ENCODE data around the gene PTPRS.
"Not testable (repeated sequence)": the region's sequence is repeated elsewhere in the genome, so short reads cannot be mapped to it uniquely, and the experiment has no call there.

The PTPRS gene

DNA sequence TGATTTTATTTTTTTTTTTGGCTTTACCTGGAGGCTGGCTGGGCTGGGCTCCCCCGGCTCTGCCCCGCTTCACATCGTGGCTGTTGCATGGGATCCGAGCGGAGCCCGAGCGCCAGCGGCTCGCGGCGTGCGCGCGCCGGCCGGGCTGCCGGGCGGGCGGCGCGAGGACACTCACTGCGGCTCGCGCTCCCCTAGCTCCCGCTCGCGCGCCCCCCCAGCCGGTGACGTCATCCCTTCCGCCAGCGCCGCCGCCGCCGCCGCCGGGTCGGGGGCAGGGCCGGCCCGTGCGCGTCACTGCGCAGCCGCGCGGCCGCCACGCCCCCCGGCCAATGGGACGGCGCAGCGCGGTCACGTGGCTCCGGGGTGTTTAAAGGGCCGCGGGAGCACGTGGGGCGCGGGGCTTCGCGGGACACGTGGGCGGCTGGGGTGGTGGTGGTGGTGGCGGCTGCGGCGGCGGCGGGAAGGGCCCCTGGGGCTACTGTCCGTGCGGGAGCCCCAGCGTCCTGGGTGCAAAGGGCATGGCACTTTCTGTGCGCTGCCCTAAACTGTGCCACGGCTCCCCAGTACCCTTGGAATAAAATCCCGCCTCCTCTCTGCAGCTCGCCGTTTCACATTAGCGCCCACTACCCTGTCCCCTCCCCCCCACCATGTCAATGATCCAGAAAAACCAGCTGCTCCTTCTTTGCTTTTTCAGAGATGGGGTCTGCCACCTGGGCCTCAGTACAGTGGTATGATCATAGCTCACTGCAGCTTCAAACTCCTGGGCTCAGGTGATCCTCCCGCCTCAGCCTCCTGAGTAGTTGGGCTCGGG lies at the start of gene PTPRS:
Gene PTPRS, minus strand, starts transcription at position 176 of the 811 bp plus-strand sequence. CDS start 54,672 bp downstream, outside the sequence.
- peak; percentile 96 for DNase-seq

DNA sequence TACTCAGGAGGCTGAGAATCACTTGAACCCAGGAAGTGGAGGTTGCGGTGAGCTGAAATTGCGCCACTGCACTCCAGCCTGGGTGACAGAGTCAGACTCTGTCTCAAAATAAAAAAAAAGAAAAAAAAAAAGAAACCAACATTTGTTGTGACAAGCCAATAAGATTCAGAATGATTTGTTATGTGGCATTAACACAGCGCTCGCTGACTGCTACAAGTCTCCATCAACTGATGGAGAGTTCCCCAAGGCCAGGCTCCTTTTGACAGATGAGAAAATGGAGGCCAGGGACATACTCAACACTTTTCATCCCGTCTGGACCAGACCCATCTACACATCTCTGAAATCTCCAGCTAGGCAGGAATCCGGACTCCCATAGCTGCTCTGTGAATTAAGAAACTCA lies 48.7 kb upstream of the PTPRS start:
- no peak for DNase-seq

DNA sequence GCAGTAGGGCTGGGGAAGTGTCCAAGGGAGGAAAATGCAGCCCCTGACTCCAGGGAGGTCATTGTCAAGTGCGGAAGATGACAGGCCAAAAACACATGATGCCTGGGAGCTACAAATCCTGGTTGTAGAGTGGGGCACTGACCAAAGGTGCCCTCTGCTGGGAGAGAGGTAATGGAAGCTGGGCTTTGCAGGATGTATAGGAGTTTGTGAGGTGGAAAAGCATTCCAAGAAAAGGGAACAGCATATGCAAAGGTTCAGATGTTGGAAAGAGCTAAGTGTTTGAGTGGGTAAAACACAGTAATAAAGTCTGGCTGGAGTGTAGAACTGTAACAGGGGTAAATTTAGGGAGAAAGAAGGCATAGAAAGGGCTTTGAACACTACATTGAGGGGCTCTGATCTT lies 46.9 kb upstream of the PTPRS start:
- DNase-seq, result peak; percentile 12

DNA sequence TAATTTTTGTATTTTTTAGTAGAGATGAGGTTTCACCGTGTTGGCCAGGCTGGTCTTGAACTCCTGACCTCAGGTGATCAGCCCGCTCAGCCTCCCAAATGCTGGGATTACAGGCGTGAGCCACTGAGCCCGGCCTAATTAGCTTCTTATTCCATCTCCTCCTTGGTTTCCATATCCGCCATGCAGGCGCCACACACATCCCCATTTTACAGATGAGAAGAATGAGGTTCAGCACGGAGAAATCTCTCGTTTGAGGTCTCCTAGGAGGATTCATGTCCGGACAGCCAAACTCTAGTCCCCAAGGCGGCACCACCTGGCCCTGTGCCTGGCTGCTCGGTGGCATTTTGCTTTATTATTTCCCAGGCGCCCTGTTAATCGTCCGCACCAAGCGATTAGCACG lies 46.2 kb upstream of the PTPRS start:
- no peak for DNase-seq

DNA sequence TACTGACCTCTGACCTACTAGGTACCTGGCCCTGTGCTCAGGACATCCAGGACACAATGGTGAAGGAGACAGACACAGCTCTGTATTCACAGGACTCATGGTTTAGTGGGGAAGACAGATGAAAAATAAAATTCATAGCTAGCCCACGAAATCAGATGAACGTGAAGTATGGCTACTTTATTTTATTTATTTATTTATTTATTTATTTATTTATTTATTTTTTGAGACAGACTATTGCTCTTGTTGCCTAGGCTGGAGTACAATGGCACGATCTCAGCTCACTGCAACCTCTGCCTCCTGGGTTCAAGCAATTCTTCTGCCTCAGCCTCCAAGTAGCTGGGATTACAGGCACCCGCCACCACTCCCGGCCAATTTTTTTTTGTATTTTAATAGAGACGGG lies 40.6 kb upstream of the PTPRS start:
- not testable (repeated sequence) for DNase-seq

DNA sequence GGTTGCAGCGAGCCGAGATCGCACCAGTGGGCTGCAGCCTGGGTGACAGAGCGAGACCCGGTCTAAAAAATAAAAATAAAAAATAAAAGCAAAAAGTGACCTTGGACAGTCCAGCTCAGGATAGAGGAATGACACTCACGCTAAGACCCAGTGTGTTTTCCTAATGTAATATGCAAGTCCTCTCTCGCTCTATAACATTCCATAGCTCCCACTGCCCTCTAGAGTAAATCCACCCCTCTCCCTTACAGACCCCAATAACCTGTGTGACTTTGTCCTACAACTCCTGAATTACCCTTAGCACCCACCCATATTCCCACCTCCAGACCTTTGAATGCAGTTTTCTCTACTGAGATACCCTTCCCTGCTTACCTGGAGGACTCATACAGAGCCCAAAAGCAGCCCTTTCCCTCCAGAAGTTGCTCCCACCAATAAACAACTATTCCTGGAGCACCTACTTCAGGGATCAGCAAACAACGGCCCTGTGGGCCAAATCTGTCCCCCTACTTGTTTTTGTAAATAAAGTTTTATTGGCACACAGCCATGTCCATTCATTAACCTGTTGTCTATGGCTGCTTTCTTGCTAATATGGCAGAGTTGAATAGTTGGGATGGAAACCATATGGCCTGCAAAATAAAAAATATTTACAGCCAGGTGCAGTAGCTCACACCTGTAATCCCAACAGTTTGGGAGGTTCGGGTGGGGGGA lies 39.8 kb upstream of the PTPRS start:
- no peak for DNase-seq

DNA sequence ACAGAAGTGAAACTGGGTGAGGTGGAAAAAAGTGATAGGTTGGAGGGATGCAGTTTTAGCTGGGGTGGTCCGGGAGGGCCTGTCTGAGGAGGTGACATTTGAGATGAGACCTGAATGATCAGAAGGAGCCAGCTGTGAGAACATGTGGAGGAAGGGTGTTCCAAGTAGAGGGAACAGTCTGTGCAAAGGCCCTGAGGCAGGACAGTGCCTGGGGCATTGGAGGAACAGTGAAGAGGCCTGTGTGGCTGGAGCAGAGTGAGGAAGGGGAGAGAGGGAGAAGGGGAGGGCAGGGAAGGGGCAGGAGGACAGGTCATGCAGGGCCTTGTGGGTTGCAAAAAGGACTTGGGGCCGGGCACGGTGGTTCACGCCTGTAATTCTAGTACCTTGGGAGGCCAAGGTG lies 36.3 kb upstream of the PTPRS start:
- DNase-seq, result no peak

DNA sequence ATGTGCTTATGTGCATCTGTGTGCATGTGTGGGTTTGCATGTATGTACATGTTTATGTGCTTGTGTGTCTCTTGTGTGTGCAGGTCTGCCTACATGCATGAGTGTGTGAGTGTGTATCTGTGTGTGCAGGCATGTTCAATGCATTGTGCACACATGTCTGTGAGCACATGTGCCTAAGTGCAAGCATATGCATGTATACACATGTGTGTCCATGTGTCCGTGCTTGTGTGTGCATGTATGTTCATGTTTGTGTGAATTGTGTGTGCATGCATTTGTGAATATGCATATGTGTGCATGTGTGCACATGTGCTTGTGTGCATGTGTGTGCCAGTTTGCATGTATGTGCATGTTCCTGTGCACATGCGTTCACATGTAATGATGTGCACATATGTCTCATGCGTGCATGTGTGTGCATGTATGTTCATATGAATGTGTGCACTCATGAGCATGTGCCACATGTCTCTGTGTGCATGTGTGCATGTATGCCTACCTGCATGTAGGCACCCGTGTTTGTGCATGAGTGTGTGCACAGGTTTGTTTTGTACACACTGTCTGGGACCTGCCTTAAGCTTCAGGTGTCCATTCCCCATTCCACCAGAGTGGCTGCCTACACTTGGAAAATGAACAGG lies 32.1 kb upstream of the PTPRS start:
- DNase-seq, result no peak

DNA sequence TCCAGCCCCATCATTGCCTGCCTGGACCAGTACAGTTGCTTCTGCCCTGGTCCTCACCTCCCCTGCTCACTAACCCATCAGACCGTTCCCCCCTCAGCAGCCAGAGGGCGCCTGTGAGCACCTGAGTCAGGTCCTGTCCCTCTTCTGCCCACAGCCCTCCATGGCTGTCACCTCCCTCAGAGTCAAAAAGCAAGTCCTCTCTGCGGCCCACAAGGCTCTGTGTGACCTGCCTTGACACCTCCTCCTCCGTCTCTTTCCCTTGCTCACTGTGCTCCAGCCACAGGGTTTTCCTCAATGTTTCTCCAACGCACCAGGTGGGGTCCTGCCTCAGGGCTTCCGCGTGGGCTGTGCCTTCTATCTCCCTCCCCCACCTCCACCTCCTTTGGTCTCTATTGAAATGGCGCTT lies 29.4 kb upstream of the PTPRS start:
- DNase-seq, result peak; percentile 77

DNA sequence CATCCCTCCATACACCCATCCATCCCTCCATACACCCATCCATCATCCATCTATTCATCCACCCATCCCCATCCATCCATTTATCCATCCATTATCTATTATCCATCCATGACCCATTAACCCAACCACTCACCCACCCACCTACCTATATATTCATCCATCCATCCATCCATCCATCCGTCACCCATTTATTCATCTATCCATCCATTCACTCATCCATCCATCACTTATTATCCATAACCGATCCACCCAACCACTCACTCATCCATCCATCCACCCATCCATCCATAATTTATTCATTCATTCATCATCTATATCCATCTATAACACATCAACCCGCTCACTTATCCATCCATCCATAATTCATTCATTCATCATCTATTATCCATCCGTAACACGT lies 28.7 kb upstream of the PTPRS start:
- no peak for DNase-seq

DNA sequence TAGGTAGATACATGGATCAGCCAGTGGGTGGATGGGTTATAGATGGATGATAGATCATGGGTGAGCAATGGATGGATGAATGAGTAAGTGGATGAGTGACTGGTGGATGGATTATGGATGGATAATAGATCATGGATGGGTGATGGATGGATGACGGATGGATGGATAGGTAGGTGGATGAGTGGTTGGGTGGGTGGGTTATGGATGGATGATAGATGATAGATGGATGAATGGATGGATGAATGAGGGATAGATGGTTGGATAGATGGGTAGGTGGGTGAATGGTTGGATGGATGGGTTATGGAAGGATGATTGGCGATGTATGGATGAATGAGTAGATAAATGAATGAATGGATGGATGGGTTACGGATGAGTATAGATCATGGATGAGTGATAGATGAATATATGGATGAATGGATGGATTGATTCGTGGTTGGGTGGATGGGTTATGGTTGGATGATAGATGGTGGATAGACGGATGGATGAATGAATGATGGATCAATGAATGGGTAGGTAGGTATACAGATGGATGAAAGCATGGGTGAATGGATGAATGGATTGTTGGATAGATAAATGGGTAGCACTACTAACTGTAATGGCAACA lies 27.0 kb upstream of the PTPRS start:
- no peak for DNase-seq

DNA sequence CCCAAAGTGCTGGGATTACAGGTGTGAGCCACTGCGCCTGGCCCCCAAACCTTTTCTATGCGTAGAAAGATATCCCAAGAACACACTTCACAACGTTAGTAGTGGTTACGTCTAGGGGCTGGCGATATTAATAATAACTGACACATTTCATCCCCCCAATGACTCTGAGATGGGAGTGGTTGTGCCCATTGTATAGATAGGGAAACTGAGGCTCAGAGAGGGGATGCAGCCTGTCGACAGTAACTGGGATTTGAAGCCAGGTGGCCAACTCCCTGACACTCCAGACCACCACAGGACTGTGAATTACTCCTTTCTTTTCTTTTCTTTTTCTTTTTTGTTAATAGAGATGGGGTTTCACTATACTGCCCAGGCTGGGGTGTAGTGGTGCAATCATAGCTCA lies 25.3 kb upstream of the PTPRS start:
- no peak for DNase-seq

DNA sequence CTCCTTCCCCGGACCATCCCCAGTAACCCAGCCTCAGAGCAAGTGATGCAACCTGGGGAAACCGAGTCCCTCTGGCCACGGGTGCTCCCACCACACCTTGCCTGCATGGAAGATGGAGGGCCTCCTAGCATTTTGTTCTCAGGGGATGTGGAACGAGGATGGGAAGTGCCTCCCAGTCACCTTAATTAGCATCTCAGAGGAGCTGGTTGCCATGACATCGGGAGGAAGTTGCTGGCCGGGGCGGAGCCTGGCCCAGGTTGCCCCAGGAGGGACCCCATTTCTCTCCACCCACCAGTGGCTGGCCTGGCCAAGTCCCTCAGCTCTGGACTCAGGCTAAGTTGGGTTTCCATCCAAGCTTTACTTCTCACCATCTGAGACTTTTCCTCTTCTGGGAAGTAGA lies 24.1 kb upstream of the PTPRS start:
- peak; percentile 32 for DNase-seq

DNA sequence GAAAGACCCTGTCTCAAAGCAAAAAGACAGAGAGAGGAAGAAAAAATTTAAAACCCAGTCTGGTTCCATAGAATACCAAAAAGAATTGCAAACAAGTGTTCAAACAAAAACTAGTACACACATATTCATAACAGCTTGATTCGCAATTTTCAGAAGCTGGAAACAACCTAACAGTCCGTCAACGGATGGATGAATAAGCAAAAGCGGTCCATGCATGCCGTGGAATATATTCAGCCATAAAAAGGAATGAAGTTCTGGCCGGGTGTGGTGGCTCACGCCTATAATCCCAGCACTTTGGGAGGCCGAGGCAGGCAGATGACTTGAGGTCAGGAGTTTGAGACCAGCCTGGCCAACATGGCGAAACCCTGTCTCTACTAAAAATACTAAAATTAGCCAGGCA lies 21.2 kb upstream of the PTPRS start:
- not testable (repeated sequence) for DNase-seq

DNA sequence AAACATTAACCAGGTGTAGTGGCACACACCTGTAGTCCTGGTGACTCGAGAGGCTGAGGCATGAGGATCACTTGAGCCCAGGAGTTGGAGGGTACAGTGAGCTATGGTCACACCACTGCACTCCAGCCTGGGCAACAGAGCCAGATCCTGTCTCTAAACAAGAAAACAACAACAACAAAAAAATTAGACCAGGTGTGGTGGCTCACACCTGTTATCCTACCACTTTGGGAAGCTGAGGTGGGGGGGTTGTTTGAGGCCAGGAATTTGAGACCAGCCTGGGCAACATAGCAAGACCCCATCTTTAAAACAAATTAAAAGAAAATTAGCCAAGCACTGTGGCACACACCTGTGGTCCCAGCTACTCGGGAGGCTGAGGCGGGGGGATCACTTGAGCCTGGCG lies 20.8 kb upstream of the PTPRS start:
- DNase-seq, result no peak

DNA sequence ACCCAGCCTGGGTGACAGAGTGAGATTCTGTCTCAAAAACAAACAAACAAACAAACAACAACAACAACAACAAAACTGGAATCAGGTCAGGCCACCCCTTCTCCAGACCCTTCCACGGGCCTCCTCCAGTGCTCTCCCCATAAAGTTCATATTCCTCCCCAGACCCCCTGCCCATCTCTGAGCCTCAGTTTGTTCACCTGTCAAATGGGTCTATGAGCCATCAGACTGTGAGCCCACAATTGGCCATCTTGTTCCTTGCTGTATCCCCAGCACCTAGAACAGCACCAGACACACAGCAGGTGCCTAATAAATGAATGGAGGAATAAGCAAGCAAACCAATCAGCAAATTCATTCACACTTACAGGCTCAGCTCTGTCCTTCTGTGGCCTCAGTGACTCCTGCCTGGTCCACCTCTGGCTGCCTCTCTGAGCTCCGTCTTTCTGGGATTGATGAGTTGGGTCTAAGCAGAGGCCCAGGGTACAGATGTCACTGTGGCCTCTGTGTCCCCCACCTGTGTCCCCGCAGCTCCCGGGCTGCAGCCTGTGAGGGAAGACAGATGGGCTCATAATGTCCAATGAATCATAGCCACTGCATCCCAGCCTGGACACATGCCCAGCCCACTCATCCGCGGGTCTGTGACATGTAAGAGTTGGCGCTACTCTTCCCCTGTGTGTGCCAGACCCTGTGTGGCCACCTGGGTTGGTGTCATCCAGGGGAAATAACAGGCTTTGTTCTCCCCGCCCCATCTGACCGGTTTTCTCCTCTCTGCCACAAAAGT lies 19.6 kb upstream of the PTPRS start:
- DNase-seq, result no peak

DNA sequence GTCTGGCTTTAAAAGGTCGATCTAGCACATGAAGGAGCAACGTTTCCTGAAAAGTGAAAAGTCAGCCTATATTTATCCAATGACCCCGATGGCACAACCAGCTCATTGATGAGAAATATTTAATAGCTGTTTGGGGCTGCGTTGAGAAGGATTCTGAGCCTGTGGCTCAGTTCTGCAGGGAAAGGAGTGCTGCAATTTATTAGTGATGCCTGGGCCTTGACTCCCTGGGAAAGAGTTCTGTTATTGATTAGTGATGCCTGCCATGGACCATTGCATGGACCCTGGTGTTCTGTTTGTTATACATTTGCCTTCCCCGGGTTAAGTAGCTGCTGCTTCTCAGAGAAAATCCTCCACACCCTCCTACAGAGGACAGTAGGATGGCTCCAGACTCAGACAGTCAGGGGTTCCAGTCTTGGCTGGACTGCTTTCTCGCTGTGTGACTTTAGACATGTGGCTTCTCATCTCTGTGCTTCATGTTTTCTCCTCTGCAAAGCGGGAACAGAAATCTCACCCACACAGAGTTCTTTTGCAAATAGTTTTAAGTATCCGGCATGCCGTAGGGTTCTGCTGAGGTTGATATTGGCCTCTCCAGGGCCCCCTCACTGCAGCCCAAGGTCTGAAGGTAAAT lies 17.7 kb upstream of the PTPRS start:
- no peak for DNase-seq

DNA sequence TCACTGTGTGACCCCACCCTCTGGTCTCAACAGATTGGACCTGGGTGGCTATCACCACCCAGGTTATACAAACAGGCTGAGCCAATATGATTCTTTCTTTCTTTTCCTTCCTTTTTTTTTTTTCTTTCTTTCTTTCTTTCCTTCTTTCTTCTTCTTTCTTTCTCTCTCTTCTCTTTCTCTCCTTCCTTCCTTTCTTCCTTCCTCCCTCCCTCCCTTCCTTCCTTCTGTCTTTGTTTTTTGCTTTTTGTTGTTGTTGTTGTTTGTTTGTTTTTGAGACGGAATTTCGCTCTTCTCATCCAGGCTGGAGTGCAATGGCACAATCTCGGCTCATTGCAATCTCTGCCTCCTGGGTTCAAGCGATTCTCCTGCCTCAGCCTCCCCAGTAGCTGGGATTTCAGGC lies 17.0 kb upstream of the PTPRS start:
- DNase-seq, result no peak

DNA sequence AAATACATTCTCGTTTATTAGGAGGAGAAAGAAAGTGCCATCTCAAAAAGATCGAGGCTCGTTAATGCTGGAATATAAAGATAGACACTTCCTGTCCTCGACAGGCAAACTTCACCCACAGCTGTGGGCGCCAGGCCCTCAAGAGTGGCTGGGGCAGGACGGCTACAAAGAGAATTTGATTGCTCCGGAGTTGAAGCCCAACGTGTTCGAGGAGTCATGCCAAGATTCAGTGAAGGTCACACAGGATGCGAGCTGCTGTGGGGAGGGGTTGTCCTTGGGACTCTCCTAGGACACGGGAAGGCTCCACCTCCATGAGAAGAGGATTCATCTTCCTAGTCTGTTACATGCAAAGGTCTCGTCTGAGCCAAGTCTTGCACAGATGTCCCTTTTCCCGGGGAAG lies 16.3 kb upstream of the PTPRS start:
- no peak for DNase-seq

DNA sequence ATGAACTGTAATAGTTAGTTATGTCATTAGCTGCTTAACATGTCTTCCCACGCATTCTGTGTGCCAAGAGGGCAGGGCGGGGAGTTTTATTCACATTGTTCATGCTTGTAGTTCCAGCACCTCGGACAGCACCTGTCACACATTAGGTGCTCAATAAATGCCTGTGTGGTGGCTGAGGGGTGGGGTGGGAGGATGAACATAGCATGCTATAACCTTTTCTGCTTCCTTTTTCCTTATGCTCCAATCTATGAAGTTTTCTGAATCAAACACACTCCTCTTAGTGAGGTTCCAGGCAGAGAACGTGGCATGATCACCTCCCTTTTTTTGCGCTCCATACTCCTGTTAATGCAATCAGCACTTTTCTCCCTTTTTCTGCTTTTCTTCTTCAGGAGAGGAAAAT lies 15.8 kb upstream of the PTPRS start:
- no peak for DNase-seq

DNA sequence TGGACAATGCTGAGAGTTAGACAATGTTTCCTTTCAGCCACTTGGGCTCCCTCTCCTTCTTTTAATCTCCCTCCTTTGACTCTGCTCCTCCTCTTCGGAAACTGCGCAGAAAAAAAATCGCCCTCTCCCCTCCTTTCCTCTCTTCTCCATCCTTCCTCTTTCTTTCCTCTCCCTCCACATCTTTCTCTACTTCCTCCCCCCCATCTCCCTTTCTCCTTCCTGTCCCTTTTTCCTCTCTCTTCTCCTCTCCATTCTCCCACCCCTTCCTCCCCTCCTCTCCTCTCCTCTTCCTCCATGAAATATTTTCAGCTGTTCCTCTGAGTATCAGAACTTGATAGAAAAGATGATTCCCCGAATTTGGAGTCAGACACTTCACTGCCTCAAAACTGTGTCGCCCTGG lies 15.1 kb upstream of the PTPRS start:
- no peak for DNase-seq

DNA sequence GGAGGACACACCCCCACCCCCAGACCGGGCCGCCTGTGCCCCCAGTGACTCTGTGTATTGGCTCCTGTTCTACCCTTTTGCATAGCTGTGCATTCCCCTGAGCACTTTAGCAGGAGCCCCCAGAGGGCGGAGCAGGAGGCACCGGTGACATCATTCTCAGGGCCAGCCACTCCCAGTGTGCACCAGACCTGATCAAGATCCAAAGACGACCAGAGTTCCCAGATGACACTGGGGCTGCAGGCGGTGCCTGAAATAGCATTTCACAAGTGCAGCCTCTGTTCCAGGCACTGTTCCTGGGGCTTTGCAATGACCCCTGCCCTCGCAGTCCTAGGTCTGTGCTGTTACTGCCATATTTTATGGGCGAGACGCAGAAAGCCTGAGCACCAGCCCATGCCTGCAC lies 14.5 kb upstream of the PTPRS start:
- no peak for DNase-seq
